HepG2 (cell line): ENCODE results near the gene SRP68. TPM values are rescaled to one million over a fixed set of nuclear protein-coding genes. Genes with fewer than 3 reads are reported as not detected.

Experiments
- AFF4 ChIP-seq: sonication (generic); formaldehyde crosslinking; IDR thresholded peaks from 2 replicates; pipeline ENCODE4 v1.4.0; 2020; ENCODE audit warnings: missing genetic modification reagents
- ELF1 ChIP-seq: sonication (generic); formaldehyde crosslinking; IDR thresholded peaks from 2 replicates; pipeline ENCODE4 v1.4.0; 2020; ENCODE audit warnings: missing genetic modification reagents
- KMT2B ChIP-seq: IDR thresholded peaks from 2 replicates; pipeline ENCODE4 v1.6.1; 2016; ENCODE audit warnings: missing genetic modification reagents, missing compliant biosample characterization
- MZF1 ChIP-seq: sonication (generic); formaldehyde crosslinking; IDR thresholded peaks from 2 replicates; pipeline ENCODE4 v1.8.1; 2023; ENCODE audit warnings: mild to moderate bottlenecking, missing genetic modification reagents, borderline replicate concordance
- NRL ChIP-seq: sonication (generic); formaldehyde crosslinking; IDR thresholded peaks from 2 replicates; pipeline ENCODE4 v1.5.0; 2020; ENCODE audit warnings: missing genetic modification reagents, mild to moderate bottlenecking, moderate library complexity, borderline replicate concordance
- SMARCC2 ChIP-seq: fragments of 450-650 bp; IDR thresholded peaks from 2 replicates; pipeline ENCODE4 v1.6.1; 2017; ENCODE audit warnings: antibody characterized with exemption, mild to moderate bottlenecking
- SPEN ChIP-seq: sonication (generic); formaldehyde crosslinking; IDR thresholded peaks from 2 replicates; pipeline ENCODE4 v1.5.1; 2020; ENCODE audit warnings: low read depth, mild to moderate bottlenecking, missing genetic modification reagents
- TCF7 ChIP-seq: sonication (generic); IDR thresholded peaks from 2 replicates; pipeline ENCODE4 v1.6.1; 2016; ENCODE audit warnings: antibody characterized with exemption, low read depth
- ZNF253 ChIP-seq: sonication (generic); formaldehyde crosslinking; IDR thresholded peaks from 2 replicates; pipeline ENCODE4 v1.8.0; 2022; ENCODE audit warnings: mild to moderate bottlenecking, missing genetic modification reagents, borderline replicate concordance
- ZNF432 ChIP-seq: sonication (generic); formaldehyde crosslinking; IDR thresholded peaks from 2 replicates; pipeline ENCODE4 v1.5.0; 2020; ENCODE audit warnings: missing genetic modification reagents, mild to moderate bottlenecking, borderline replicate concordance
- ZNF451 ChIP-seq: sonication (generic); formaldehyde crosslinking; IDR thresholded peaks from 2 replicates; pipeline ENCODE4 v1.5.0; 2020; ENCODE audit warnings: mild to moderate bottlenecking, missing genetic modification reagents
- ZNF512B ChIP-seq: sonication (generic); formaldehyde crosslinking; IDR thresholded peaks from 2 replicates; pipeline ENCODE4 v1.5.1; 2020; ENCODE audit warnings: missing genetic modification reagents, mild to moderate bottlenecking, borderline replicate concordance
- ZNF776 ChIP-seq: sonication (generic); formaldehyde crosslinking; IDR thresholded peaks from 2 replicates; pipeline ENCODE4 v1.4.0; 2020; ENCODE audit warnings: mild to moderate bottlenecking, missing genetic modification reagents
- ZNF879 ChIP-seq: sonication (generic); formaldehyde crosslinking; IDR thresholded peaks from 2 replicates; pipeline ENCODE4 v1.8.1; 2023; ENCODE audit warnings: missing genetic modification reagents
- polyA plus RNA-seq, 8 experiments: library from polyadenylated mRNA; depleted of rRNA in 3 of 8; stranded (reverse) in 7 of 8; unstranded in 1 of 8; fragments of >200 nt; fragmentation: Illumina TruSeq in 4 of 8; extraction: Trizol in 4 of 8; gene quantifications; 2 replicates each; pipeline versions ENCODE4 v1.2.1 to v1.2.3, GENCODE V29; 2011 to 2016; ENCODE audit warnings: low read depth in 4 of 8, missing spikeins in 1 of 8, mixed read lengths in 1 of 8; ENCODE audit not compliant: insufficient read depth in 1 of 8
- total RNA-seq, 5 experiments: library from RNA; depleted of rRNA; stranded (reverse); fragments of >200 nt; fragmentation: Illumina TruSeq; extraction: Trizol; gene quantifications; 2 replicates each; pipeline ENCODE4 v1.2.3, GENCODE V29; 2016; ENCODE audit warnings: low read depth in 1 of 5
- TF ChIP-seq, protein P1 (sequence below): sonication (generic); formaldehyde crosslinking; IDR thresholded peaks from 2 replicates; pipeline ENCODE4 v1.4.0; 2020; ENCODE audit warnings: low read depth, mild to moderate bottlenecking, missing genetic modification reagents
- TF ChIP-seq, protein P2 (sequence below): IDR thresholded peaks from 2 replicates; pipeline ENCODE4 v1.6.1; 2016; ENCODE audit warnings: missing compliant biosample characterization, missing genetic modification reagents, borderline replicate concordance

The SRP68 gene
- total and polyA plus RNA-seq, 2 of the 13 experiments (the other 11 are each of a cell fraction or from before 2014, with no cell fraction given): 39.8 to 74.3 TPM

DNA sequence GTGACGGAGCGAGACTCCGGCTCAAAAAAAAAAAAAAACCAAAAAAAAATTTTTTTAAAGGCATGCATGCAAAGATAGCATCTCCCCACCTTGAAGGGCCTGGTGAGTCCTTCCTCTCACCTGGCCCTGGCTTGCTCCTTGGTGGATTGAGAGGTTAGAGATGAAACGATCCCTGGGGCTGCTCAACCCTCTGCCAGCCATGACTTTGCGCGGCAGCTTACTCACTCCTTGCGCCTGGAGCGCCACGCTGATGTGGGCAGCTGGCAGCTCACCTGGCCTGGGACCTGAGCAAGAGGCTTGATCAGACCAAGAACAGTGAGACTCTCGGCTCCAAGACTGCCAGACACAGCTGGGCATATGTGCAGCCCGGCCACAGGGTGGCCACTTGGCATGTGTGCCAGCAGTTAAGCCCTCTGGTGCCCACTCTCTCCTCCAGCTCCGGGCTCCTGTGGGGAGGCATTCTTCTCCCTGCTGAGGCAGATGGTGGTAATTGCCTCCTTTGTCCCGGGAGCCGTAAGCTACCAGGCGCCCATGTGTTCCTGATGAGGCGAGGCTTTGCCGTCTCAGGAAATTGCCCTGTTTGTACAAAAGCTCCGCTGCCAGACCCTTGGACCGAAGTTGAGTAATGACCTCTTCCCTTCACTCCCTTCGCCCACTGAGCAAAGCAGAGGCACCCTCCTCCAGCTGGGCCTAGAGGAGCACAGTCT lies 40.1 kb downstream of the SRP68 start (continued):
- TF ChIP-seq, protein P1, sequence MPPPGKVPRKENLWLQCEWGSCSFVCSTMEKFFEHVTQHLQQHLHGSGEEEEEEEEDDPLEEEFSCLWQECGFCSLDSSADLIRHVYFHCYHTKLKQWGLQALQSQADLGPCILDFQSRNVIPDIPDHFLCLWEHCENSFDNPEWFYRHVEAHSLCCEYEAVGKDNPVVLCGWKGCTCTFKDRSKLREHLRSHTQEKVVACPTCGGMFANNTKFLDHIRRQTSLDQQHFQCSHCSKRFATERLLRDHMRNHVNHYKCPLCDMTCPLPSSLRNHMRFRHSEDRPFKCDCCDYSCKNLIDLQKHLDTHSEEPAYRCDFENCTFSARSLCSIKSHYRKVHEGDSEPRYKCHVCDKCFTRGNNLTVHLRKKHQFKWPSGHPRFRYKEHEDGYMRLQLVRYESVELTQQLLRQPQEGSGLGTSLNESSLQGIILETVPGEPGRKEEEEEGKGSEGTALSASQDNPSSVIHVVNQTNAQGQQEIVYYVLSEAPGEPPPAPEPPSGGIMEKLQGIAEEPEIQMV: no peak
- TF ChIP-seq ELF1: peak; percentile 60
- peak; percentile 55; the same call in 1 of the 2 replicates for TF ChIP-seq KMT2B (CRISPR knock-in tag)
- 0 out of 2 replicates have a peak, but pooled peaks have one; percentile 67 for TF ChIP-seq ZNF776 (CRISPR knock-in tag)
- no peak for TF ChIP-seq TCF7
- TF ChIP-seq ZNF451 (CRISPR knock-in tag): 0 out of 2 replicates have a peak, but pooled peaks have one; percentile 27
- TF ChIP-seq ZNF253: no peak
- no peak for TF ChIP-seq SMARCC2
- TF ChIP-seq ZNF512B: no peak
- TF ChIP-seq ZNF432 (CRISPR knock-in tag): no peak
- TF ChIP-seq NRL (CRISPR knock-in tag): peak; percentile 81; the same call in 1 of the 2 replicates
- 0 out of 2 replicates have a peak, but pooled peaks have one; percentile 43 for TF ChIP-seq ZNF879 (CRISPR knock-in tag)
- peak; percentile 46; the same call in 1 of the 2 replicates for TF ChIP-seq SPEN (CRISPR knock-in tag)
- no peak for TF ChIP-seq AFF4 (CRISPR knock-in tag)
- TF ChIP-seq, protein P2, sequence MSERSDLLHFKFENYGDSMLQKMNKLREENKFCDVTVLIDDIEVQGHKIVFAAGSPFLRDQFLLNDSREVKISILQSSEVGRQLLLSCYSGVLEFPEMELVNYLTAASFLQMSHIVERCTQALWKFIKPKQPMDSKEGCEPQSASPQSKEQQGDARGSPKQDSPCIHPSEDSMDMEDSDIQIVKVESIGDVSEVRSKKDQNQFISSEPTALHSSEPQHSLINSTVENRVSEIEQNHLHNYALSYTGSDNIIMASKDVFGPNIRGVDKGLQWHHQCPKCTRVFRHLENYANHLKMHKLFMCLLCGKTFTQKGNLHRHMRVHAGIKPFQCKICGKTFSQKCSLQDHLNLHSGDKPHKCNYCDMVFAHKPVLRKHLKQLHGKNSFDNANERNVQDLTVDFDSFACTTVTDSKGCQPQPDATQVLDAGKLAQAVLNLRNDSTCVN (CRISPR knock-in tag): 0 out of 2 replicates have a peak, but pooled peaks have one; percentile 41
- no peak for TF ChIP-seq MZF1
